HepG2 (cell line): ENCODE measurements around the gene CBX2. TPM values are rescaled to one million over a fixed set of nuclear protein-coding genes. Genes with fewer than 3 reads are reported as not detected.

Source experiments
- ATF7 ChIP-seq, 2 experiments: fragments of 450-650 bp in 1 of 2; sonication (generic) in 1 of 2; formaldehyde crosslinking in 1 of 2; IDR thresholded peaks; 2 replicates each; pipeline versions ENCODE4 v1.4.0 to v1.6.1; 2016 to 2020; ENCODE audit warnings: antibody characterized with exemption in 1 of 2, mild to moderate bottlenecking in 1 of 2, missing genetic modification reagents in 1 of 2
- CAMTA2 ChIP-seq: sonication (generic); formaldehyde crosslinking; IDR thresholded peaks from 2 replicates; pipeline ENCODE4 v1.4.0; 2020; ENCODE audit warnings: mild to moderate bottlenecking, missing genetic modification reagents, borderline replicate concordance
- EEA1 ChIP-seq: sonication (generic); formaldehyde crosslinking; IDR thresholded peaks from 2 replicates; pipeline ENCODE4 v1.5.1; 2020; ENCODE audit warnings: mild to moderate bottlenecking, missing genetic modification reagents, borderline replicate concordance
- ELF1 ChIP-seq: sonication (generic); formaldehyde crosslinking; IDR thresholded peaks from 2 replicates; pipeline ENCODE4 v1.4.0; 2020; ENCODE audit warnings: missing genetic modification reagents
- FOXM1 ChIP-seq: sonication (generic); formaldehyde crosslinking; IDR thresholded peaks from 2 replicates; pipeline ENCODE4 v1.5.0; 2020; ENCODE audit warnings: missing genetic modification reagents
- GFI1 ChIP-seq: sonication (generic); formaldehyde crosslinking; IDR thresholded peaks from 2 replicates; pipeline ENCODE4 v1.5.0; 2020; ENCODE audit warnings: missing genetic modification reagents, mild to moderate bottlenecking, borderline replicate concordance
- HMG20A ChIP-seq: IDR thresholded peaks from 2 replicates; pipeline ENCODE4 v1.6.1; 2016; ENCODE audit warnings: borderline replicate concordance
- JUND ChIP-seq: sonication (generic); formaldehyde crosslinking; IDR thresholded peaks from 2 replicates; pipeline ENCODE4 v1.8.0; 2022; ENCODE audit warnings: mild to moderate bottlenecking, missing genetic modification reagents
- KDM1A ChIP-seq: IDR thresholded peaks from 2 replicates; pipeline ENCODE4 v1.6.1; 2016; ENCODE audit warnings: missing compliant biosample characterization
- MTF1 ChIP-seq: sonication (generic); formaldehyde crosslinking; IDR thresholded peaks from 2 replicates; pipeline ENCODE4 v1.5.0; 2020; ENCODE audit warnings: missing genetic modification reagents
- MYNN ChIP-seq: sonication (generic); formaldehyde crosslinking; IDR thresholded peaks from 2 replicates; pipeline ENCODE4 v1.4.0; 2020; ENCODE audit warnings: mild to moderate bottlenecking, low read depth, missing genetic modification reagents
- NFE2 ChIP-seq: sonication (generic); formaldehyde crosslinking; IDR thresholded peaks from 2 replicates; pipeline ENCODE4 v1.4.0; 2020; ENCODE audit warnings: missing genetic modification reagents
- NR2F1 ChIP-seq, 2 experiments: fragments of 450-650 bp in 1 of 2; formaldehyde crosslinking in 1 of 2; IDR thresholded peaks; 2 replicates each; pipeline versions ENCODE4 v1.5.0 to v1.6.1; 2016 to 2020; ENCODE audit warnings: mild to moderate bottlenecking in 1 of 2, missing compliant biosample characterization in 1 of 2, missing genetic modification reagents in 1 of 2, moderate library complexity in 1 of 2
- NR2F6 ChIP-seq, 2 experiments: IDR thresholded peaks; 2 replicates each; pipeline ENCODE4 v1.6.1; 2016; ENCODE audit warnings: antibody characterized with exemption in 1 of 2, mild to moderate bottlenecking in 1 of 2
- PBX2 ChIP-seq: IDR thresholded peaks from 2 replicates; pipeline ENCODE4 v1.6.1; 2016; ENCODE audit warnings: control low read depth
- PHF8 ChIP-seq: sonication (generic); formaldehyde crosslinking; IDR thresholded peaks from 2 replicates; pipeline ENCODE4 v1.5.0; 2020; ENCODE audit warnings: missing genetic modification reagents
- RBM39 ChIP-seq: fragments of 200-400 bp; formaldehyde crosslinking; IDR thresholded peaks from one replicate; pipeline ENCODE4 v1.6.1; 2018; ENCODE audit warnings: antibody characterized with exemption, mild to moderate bottlenecking, low read depth, low read length; ENCODE audit not compliant: poor library complexity, severe bottlenecking
- SRY ChIP-seq: sonication (generic); formaldehyde crosslinking; IDR thresholded peaks from 2 replicates; pipeline ENCODE4 v1.8.0; 2022; ENCODE audit warnings: mild to moderate bottlenecking, missing genetic modification reagents
- ZEB1 ChIP-seq: IDR thresholded peaks from 2 replicates; pipeline ENCODE4 v1.6.1; 2012; ENCODE audit warnings: mild to moderate bottlenecking, low read depth, inconsistent platforms; ENCODE audit not compliant: insufficient replicate concordance
- ZFP82 ChIP-seq: sonication (generic); formaldehyde crosslinking; IDR thresholded peaks from 2 replicates; pipeline ENCODE4 v1.5.1; 2020; ENCODE audit warnings: mild to moderate bottlenecking, missing genetic modification reagents, borderline replicate concordance
- ZMYM4 ChIP-seq: sonication (generic); formaldehyde crosslinking; IDR thresholded peaks from 2 replicates; pipeline ENCODE4 v1.8.1; 2023; ENCODE audit warnings: mild to moderate bottlenecking, missing genetic modification reagents
- ZNF678 ChIP-seq: sonication (generic); formaldehyde crosslinking; IDR thresholded peaks from 2 replicates; pipeline ENCODE4 v1.4.0; 2020; ENCODE audit warnings: mild to moderate bottlenecking, missing genetic modification reagents
- polyA plus RNA-seq, 8 experiments: library from polyadenylated mRNA; depleted of rRNA in 3 of 8; stranded (reverse) in 7 of 8; unstranded in 1 of 8; fragments of >200 nt; fragmentation: Illumina TruSeq in 4 of 8; extraction: Trizol in 4 of 8; gene quantifications; 2 replicates each; pipeline versions ENCODE4 v1.2.1 to v1.2.3, GENCODE V29; 2011 to 2016; ENCODE audit warnings: low read depth in 4 of 8, missing spikeins in 1 of 8, mixed read lengths in 1 of 8; ENCODE audit not compliant: insufficient read depth in 1 of 8
- total RNA-seq, 5 experiments: library from RNA; depleted of rRNA; stranded (reverse); fragments of >200 nt; fragmentation: Illumina TruSeq; extraction: Trizol; gene quantifications; 2 replicates each; pipeline ENCODE4 v1.2.3, GENCODE V29; 2016; ENCODE audit warnings: low read depth in 1 of 5
- TF ChIP-seq, protein P1 (sequence below), 2 experiments: IDR thresholded peaks; 2 replicates each; pipeline ENCODE4 v1.6.1; 2011 to 2012; ENCODE audit warnings: low read length in 2 of 2, borderline replicate concordance in 1 of 2, low read depth in 1 of 2, mild to moderate bottlenecking in 1 of 2, moderate library complexity in 1 of 2
- TF ChIP-seq, protein P2 (sequence below): sonication (generic); formaldehyde crosslinking; IDR thresholded peaks from 2 replicates; pipeline ENCODE4 v1.5.1; 2020; ENCODE audit warnings: mild to moderate bottlenecking, moderate library complexity, missing genetic modification reagents

The CBX2 gene
- total and polyA plus RNA-seq, 2 of the 13 experiments (the other 11 are each of a cell fraction or from before 2014, with no cell fraction given) = 14.5 to 31.1 TPM

GRCh38 chr17:79777120-79777893 lies 641 bp upstream of the CBX2 start (continued):
- TF ChIP-seq, protein P1, sequence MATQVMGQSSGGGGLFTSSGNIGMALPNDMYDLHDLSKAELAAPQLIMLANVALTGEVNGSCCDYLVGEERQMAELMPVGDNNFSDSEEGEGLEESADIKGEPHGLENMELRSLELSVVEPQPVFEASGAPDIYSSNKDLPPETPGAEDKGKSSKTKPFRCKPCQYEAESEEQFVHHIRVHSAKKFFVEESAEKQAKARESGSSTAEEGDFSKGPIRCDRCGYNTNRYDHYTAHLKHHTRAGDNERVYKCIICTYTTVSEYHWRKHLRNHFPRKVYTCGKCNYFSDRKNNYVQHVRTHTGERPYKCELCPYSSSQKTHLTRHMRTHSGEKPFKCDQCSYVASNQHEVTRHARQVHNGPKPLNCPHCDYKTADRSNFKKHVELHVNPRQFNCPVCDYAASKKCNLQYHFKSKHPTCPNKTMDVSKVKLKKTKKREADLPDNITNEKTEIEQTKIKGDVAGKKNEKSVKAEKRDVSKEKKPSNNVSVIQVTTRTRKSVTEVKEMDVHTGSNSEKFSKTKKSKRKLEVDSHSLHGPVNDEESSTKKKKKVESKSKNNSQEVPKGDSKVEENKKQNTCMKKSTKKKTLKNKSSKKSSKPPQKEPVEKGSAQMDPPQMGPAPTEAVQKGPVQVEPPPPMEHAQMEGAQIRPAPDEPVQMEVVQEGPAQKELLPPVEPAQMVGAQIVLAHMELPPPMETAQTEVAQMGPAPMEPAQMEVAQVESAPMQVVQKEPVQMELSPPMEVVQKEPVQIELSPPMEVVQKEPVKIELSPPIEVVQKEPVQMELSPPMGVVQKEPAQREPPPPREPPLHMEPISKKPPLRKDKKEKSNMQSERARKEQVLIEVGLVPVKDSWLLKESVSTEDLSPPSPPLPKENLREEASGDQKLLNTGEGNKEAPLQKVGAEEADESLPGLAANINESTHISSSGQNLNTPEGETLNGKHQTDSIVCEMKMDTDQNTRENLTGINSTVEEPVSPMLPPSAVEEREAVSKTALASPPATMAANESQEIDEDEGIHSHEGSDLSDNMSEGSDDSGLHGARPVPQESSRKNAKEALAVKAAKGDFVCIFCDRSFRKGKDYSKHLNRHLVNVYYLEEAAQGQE (IDR thresholded peaks at IDR 0.05; ENCODE audit: borderline replicate concordance in 1 of 2, low read depth in 1 of 2, low read length in 2 of 2) = no peak; a peak in 1 of 4 replicates
- TF ChIP-seq SRY (CRISPR knock-in tag) = no peak
- TF ChIP-seq NR2F6 (IDR thresholded peaks at IDR 0.05) = no peak
- no peak; the same call in 1 of the 2 replicates for TF ChIP-seq NR2F6 (CRISPR knock-in tag; IDR thresholded peaks at IDR 0.05)
- TF ChIP-seq CAMTA2 (CRISPR knock-in tag) = no peak
- TF ChIP-seq EEA1 (CRISPR knock-in tag) = no peak
- no peak for TF ChIP-seq PBX2 (CRISPR knock-in tag)
- TF ChIP-seq RBM39 = no peak
- no peak; the same call in 1 of the 2 replicates for TF ChIP-seq GFI1
- peak; percentile 17; the same call in 1 of the 2 replicates for TF ChIP-seq PHF8 (CRISPR knock-in tag)
- TF ChIP-seq ELF1 (CRISPR knock-in tag) = no peak; the same call in 1 of the 2 replicates
- TF ChIP-seq MTF1 (CRISPR knock-in tag) = no peak
- TF ChIP-seq MYNN (CRISPR knock-in tag) = no peak
- TF ChIP-seq, protein P2, sequence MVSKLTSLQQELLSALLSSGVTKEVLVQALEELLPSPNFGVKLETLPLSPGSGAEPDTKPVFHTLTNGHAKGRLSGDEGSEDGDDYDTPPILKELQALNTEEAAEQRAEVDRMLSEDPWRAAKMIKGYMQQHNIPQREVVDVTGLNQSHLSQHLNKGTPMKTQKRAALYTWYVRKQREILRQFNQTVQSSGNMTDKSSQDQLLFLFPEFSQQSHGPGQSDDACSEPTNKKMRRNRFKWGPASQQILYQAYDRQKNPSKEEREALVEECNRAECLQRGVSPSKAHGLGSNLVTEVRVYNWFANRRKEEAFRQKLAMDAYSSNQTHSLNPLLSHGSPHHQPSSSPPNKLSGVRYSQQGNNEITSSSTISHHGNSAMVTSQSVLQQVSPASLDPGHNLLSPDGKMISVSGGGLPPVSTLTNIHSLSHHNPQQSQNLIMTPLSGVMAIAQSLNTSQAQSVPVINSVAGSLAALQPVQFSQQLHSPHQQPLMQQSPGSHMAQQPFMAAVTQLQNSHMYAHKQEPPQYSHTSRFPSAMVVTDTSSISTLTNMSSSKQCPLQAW (CRISPR knock-in tag) = peak; percentile 46; the same call in 1 of the 2 replicates
- TF ChIP-seq KDM1A (CRISPR knock-in tag) = no peak
- no peak; a peak in 1 of 4 replicates for TF ChIP-seq NR2F1 (CRISPR knock-in tag; IDR thresholded peaks at IDR 0.05)
- TF ChIP-seq ATF7 (IDR thresholded peaks at IDR 0.05) = no peak
- TF ChIP-seq ATF7 (CRISPR knock-in tag; IDR thresholded peaks at IDR 0.05) = no peak
- TF ChIP-seq ZFP82 (CRISPR knock-in tag) = no peak
- no peak for TF ChIP-seq FOXM1 (CRISPR knock-in tag)
- TF ChIP-seq JUND (CRISPR knock-in tag) = no peak
- TF ChIP-seq ZMYM4 (CRISPR knock-in tag) = no peak
- no peak for TF ChIP-seq NFE2
- no peak for TF ChIP-seq ZNF678
- TF ChIP-seq HMG20A (CRISPR knock-in tag) = no peak
- peak; percentile 30 for TF ChIP-seq ZEB1
